AG04450 (cell line): ENCODE measurements around the gene PRR23C. TPM values are rescaled to one million over a fixed set of nuclear protein-coding genes. Genes with fewer than 3 reads are reported as not detected.

ENCODE experiments used
- CTCF ChIA-PET: fragments of 300-600, 350-600 bp; formaldehyde crosslinking; extraction: SDS; loops from one replicate; lab custom pipeline; 2022; ENCODE audit warnings: antibody characterized with exemption, inconsistent platforms; lab: Charles Lee
- POLR2A ChIA-PET: fragments of 350-600 bp; formaldehyde crosslinking; extraction: SDS; loops from one replicate; lab custom pipeline; 2021; ENCODE audit warnings: antibody characterized with exemption, inconsistent platforms; lab: Yijun Ruan, JAX
- DNase-seq: peaks from one replicate; pipeline ENCODE4 v3.0.0-alpha.2; 2011; ENCODE audit warnings: low read depth, low spot score
- H3K27ac ChIP-seq: one replicate; pipeline ENCODE4 v1.5.1; 2012; ENCODE audit warnings: low read depth, low read length, control low read depth
- H3K27me3 ChIP-seq: one replicate; pipeline ENCODE4 v1.6.0; 2012; ENCODE audit warnings: low read length; ENCODE audit not compliant: control insufficient read depth, insufficient read depth
- H3K4me3 ChIP-seq: 2 replicates; pipeline ENCODE4 v1.5.1; 2011; ENCODE audit warnings: mild to moderate bottlenecking, low read depth, low read length, control low read depth
- H3K9me3 ChIP-seq: 2 replicates; pipeline ENCODE4 v1.5.1; 2012; ENCODE audit warnings: low read length; ENCODE audit not compliant: control insufficient read depth, insufficient read depth
- CTCF ChIP-seq: IDR thresholded peaks from 2 replicates; pipeline ENCODE4 v1.5.1; 2011; ENCODE audit warnings: low read depth, low read length, control low read depth, inconsistent platforms
- polyA plus RNA-seq: library from polyadenylated mRNA; depleted of rRNA; stranded (reverse); fragments of >200 nt; gene quantifications from 2 replicates; pipeline ENCODE4 v1.2.3, GENCODE V29; 2011

The PRR23C gene
- polyA plus RNA-seq, 1 experiment = not detected

- Histone ChIP-seq H3K27ac (no peak within 1 kb of the TSS), H3K27me3 (no peaks in the 10 kb centered on the region), H3K4me3 (no peak within 1 kb of the TSS), H3K9me3 (peaks cover 25% of the 10 kb centered on the region)
- ChIA-PET CTCF (interaction anchor here (0.7 kb wide), 1 partner anchor 458 kb away, joined by 5 read pairs; no protein-coding TSS in a partner anchor), POLR2A (no interaction called here)
- DNase-seq = no peak
- TF ChIP-seq CTCF = no peak
Observed at GRCh38 chr3:139020868-139021234, 23.8 kb downstream of the PRR23C start, which contains the start of gene PRR23B. TSS of gene PRR23B (minus strand) at chr3:139020926. CDS start at chr3:139020661, 265 bp downstream.

GRCh38 chr3:139020036-139020867 is 24.4 kb downstream of the PRR23C start:
- peaks cover 25% of the 10 kb centered on the region for H3K9me3 ChIP-seq
- H3K27ac ChIP-seq = no peak overlapping the region
- no peak overlapping the region for H3K4me3 ChIP-seq
- no peak for DNase-seq
- ChIA-PET CTCF (no interaction called here), POLR2A (no interaction called here)
- TF ChIP-seq CTCF = no peak
- H3K27me3 ChIP-seq = no peaks in the 10 kb centered on the region

DNA sequence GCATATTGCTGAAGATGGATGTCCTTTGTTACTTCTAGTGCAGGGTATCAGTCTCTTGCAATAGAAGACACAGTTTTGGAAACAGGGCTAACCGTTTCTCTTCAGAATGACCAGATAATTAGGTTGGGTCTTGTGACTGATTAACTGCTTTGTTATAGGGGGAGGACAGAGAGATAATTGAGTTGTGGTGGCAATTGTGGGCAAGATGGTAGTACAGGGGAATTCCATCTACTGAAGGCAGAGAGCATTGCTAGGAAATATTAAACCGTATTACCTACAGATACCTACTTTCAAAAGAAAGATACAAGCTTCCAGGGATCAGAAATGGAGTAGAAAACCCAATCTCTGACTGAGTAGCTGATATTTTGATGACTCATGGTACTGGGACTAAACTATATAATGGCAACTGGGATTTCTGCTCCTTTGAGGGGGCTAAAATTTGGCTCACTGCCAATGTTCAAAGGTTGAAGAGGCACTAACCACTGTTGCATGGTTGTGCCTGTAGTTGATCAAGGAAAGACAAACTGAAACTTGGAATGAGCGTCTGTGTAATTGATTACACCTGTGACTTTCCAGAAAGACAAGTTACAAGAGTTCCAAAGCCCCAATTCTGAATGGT is 28.2 kb downstream of the PRR23C start:
- no peak for DNase-seq
- POLR2A ChIA-PET = no interaction called here

DNA sequence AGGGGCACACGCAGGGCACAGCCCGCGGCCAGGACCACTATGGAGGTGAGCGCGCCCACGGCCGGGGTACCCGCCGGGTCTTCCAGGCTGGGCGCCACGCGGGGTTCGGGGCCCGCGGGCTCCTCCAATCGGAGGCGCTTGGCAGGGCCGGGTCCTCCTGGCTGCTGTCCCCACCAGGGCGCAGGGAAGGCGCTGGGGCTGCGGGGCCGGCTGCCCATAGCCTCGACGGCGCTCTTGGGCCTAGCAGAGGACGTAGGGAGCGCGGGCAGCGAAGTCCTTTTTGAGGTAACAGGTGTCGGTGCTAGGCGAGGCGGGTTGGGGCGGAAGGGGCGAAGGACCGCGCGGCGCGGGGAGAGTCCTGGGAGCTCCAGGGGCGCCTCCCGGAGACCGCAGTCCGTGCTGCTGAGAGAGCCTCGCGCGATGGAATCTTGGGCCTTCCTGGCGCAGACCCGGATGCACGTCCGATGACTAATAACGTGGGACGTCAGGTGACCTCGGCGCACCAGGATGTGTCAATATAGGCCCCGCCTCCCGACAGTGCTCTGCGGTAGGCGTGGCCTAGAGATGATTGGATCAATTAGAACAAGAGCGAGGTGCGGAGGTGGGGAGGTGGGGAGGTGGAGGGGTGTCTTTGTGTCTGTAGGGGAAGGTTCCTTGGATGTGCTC is 38.5 kb downstream of the PRR23C start, which contains the start of gene PRR23A:
TSS of gene PRR23A (minus strand) at position 218 of the 666 bp plus-strand sequence. CDS start at position 218, 0 bp downstream.
- no peaks in the 10 kb centered on the region for H3K27me3 ChIP-seq
- POLR2A ChIA-PET = no interaction called here
- H3K9me3 ChIP-seq = peaks cover 15% of the 10 kb centered on the region
- no peak for DNase-seq
- CTCF ChIA-PET = no interaction called here
- no peak within 1 kb of the TSS for H3K4me3 ChIP-seq
- TF ChIP-seq CTCF = no peak
- no peak within 1 kb of the TSS for H3K27ac ChIP-seq

More for the DNA sequence above, 28.2 kb downstream of the PRR23C start:
- Histone ChIP-seq H3K9me3 (peaks cover 20% of the 10 kb centered on the region), H3K27ac (no peak overlapping the region), H3K4me3 (no peak overlapping the region), H3K27me3 (no peaks in the 10 kb centered on the region)
- no peak for TF ChIP-seq CTCF
- CTCF ChIA-PET = interaction anchor here (0.9 kb wide), 1 partner anchor 37 kb away, joined by 4 read pairs; no protein-coding TSS in a partner anchor
